WI38 (cell line): ENCODE measurements around the gene ZNF76.
A peak's percentile ranks its signal among the peaks of the same experiment; 100 is the strongest.

Source experiments
- H3K4me3 ChIP-seq: 2 replicates; pipeline ENCODE4 v1.5.1; 2011; ENCODE audit warnings: low read depth, mild to moderate bottlenecking, control low read depth, low read length
- CTCF ChIP-seq: IDR thresholded peaks from 2 replicates; pipeline ENCODE4 v1.5.1; 2012; ENCODE audit warnings: low read depth, mild to moderate bottlenecking, control low read depth, low read length

Gene ZNF76

GRCh38 chr6:35259194-35259947, at the start of gene ZNF76:
Gene ZNF76, plus strand, starts transcription at chr6:35259735. Its CDS starts 21,417 bp downstream, at chr6:35281152.
- no peak for TF ChIP-seq CTCF
- H3K4me3 ChIP-seq = peak within 1 kb of the TSS; percentile 88

- no peak for TF ChIP-seq CTCF
- H3K4me3 ChIP-seq = peak overlapping the region; percentile 59
These were observed 46.2 kb upstream of the ZNF76 start for GRCh38 chr6:35213298-35213791.

GRCh38 chr6:35213824-35214756, 45.4 kb upstream of the ZNF76 start, which contains the start of gene SCUBE3:
Gene SCUBE3, plus strand, starts transcription at chr6:35213956. Its CDS starts 463 bp downstream, at chr6:35214419.
- TF ChIP-seq CTCF = no peak
- peak within 1 kb of the TSS; percentile 59 for H3K4me3 ChIP-seq

GRCh38 chr6:35214869-35215664, 44.5 kb upstream of the ZNF76 start:
- TF ChIP-seq CTCF = no peak
- H3K4me3 ChIP-seq = peak overlapping the region; percentile 59

- TF ChIP-seq CTCF = no peak
- H3K4me3 ChIP-seq = no peak overlapping the region
These were observed 43.7 kb upstream of the ZNF76 start for GRCh38 chr6:35215665-35216411.

GRCh38 chr6:35216412-35216732, 43.2 kb upstream of the ZNF76 start:
- no peak for TF ChIP-seq CTCF
- no peak overlapping the region for H3K4me3 ChIP-seq
